ENCODE results near the gene WIPF3.

GRCh38 chr7:29847496-29847895, 41.2 kb downstream of the WIPF3 start:
- TF ChIP-seq CTCF (IDR thresholded peaks at IDR 0.05 in 2 of 3, conservative IDR thresholded peaks at IDR 0.05 in 1 of 3; ENCODE audit: control insufficient read depth in 2 of 3, extremely low read depth in 1 of 3, insufficient read depth in 1 of 3, low read depth in 3 of 3, low read length in 3 of 3) (no peak), POLR2A (IDR thresholded peaks at IDR 0.05; ENCODE audit: low read depth, low read length) (no peak), TAF1 (IDR thresholded peaks at IDR 0.05; ENCODE audit: borderline replicate concordance, low read depth, low read length) (no peak), CREM (IDR thresholded peaks at IDR 0.05; ENCODE audit: low read depth) (no peak), ZNF207 (IDR thresholded peaks at IDR 0.05; ENCODE audit: borderline replicate concordance) (no peak), ZNF274 (IDR thresholded peaks at IDR 0.05; ENCODE audit: insufficient read depth, insufficient read length) (no peak), BHLHE40 (IDR thresholded peaks at IDR 0.05; ENCODE audit: borderline replicate concordance in 1 of 2, low read depth in 2 of 2, low read length in 1 of 2) (no peak), REST (IDR thresholded peaks at IDR 0.05; ENCODE audit: low read depth, low read length) (no peak), CHD2 (IDR thresholded peaks at IDR 0.05; ENCODE audit: borderline replicate concordance, low read depth, low read length) (no peak), SP1 (IDR thresholded peaks at IDR 0.05; ENCODE audit: low read depth, low read length) (no peak), ATF3 (IDR thresholded peaks at IDR 0.05; ENCODE audit: borderline replicate concordance, extremely low read depth, low read depth, low read length) (no peak), TBL1XR1 (IDR thresholded peaks at IDR 0.05; ENCODE audit: low read depth, low read length) (no peak), NFIC (IDR thresholded peaks at IDR 0.05; ENCODE audit: low read depth, low read length) (no peak)

Measured in GM12878 (cell line).